PFSK-1 (cell line): ENCODE measurements around the gene C2orf42.

Source experiments
- FOXP2 ChIP-seq: optimal IDR thresholded peaks from 2 replicates; pipeline ENCODE3; 2011; ENCODE audit warnings: borderline replicate concordance, control low read depth, inconsistent platforms; ENCODE audit not compliant: insufficient read depth; ENCODE audit errors: extremely low read length, extremely low read depth
- POLR2AphosphoS5 ChIP-seq: IDR thresholded peaks from 2 replicates; pipeline ENCODE4 v1.6.1; 2012; ENCODE audit warnings: low read depth, mild to moderate bottlenecking, control low read depth, low read length, moderate library complexity
- SIN3A ChIP-seq: IDR thresholded peaks from 2 replicates; pipeline ENCODE4 v1.6.1; 2012; ENCODE audit warnings: mild to moderate bottlenecking, low read length, moderate library complexity, borderline replicate concordance; ENCODE audit not compliant: insufficient read depth
- TAF1 ChIP-seq: IDR thresholded peaks from 2 replicates; pipeline ENCODE4 v1.6.1; 2012; ENCODE audit warnings: low read length, control low read depth, borderline replicate concordance; ENCODE audit not compliant: insufficient read depth
- TF ChIP-seq, protein P1 (sequence below), 2 experiments: IDR thresholded peaks; 2 replicates each; pipeline versions ENCODE4 v1.6.1 to v1.8.0; 2011 to 2012; ENCODE audit warnings: low read depth in 2 of 2, low read length in 2 of 2, control low read depth in 1 of 2, inconsistent platforms in 1 of 2, mild to moderate bottlenecking in 1 of 2, moderate library complexity in 1 of 2; ENCODE audit not compliant: insufficient read depth in 1 of 2

Gene C2orf42

DNA sequence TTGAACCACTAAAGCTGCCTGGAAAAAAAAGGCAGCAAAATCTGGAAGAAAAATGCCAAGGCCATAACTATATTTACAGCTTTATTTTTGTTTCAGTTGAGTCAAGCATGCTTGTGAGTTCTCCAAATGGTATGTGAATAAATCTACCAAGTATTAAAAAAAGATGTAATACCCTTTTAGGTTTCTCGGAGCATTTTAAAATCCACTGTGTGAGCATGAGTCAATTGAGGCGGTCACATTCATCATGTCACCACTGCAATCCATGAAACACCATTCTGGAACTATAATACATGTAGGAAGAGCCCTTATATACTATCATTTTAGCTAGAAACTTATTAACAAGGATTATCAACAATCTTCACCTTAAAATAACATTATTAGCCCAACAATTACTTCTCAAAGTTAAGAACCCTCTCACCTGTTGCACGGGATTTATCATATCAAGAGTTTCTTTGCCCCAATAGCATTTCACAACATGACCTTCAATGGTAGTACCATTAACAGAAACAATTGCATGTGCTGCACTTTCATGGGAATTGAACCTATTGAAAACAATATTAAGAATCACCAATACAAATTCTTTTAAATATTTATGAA, 24.2 kb upstream of the C2orf42 start:
- no peak for TF ChIP-seq POLR2AphosphoS5
- TF ChIP-seq FOXP2, result no peak
- no peak for TF ChIP-seq TAF1
- TF ChIP-seq, protein P1, sequence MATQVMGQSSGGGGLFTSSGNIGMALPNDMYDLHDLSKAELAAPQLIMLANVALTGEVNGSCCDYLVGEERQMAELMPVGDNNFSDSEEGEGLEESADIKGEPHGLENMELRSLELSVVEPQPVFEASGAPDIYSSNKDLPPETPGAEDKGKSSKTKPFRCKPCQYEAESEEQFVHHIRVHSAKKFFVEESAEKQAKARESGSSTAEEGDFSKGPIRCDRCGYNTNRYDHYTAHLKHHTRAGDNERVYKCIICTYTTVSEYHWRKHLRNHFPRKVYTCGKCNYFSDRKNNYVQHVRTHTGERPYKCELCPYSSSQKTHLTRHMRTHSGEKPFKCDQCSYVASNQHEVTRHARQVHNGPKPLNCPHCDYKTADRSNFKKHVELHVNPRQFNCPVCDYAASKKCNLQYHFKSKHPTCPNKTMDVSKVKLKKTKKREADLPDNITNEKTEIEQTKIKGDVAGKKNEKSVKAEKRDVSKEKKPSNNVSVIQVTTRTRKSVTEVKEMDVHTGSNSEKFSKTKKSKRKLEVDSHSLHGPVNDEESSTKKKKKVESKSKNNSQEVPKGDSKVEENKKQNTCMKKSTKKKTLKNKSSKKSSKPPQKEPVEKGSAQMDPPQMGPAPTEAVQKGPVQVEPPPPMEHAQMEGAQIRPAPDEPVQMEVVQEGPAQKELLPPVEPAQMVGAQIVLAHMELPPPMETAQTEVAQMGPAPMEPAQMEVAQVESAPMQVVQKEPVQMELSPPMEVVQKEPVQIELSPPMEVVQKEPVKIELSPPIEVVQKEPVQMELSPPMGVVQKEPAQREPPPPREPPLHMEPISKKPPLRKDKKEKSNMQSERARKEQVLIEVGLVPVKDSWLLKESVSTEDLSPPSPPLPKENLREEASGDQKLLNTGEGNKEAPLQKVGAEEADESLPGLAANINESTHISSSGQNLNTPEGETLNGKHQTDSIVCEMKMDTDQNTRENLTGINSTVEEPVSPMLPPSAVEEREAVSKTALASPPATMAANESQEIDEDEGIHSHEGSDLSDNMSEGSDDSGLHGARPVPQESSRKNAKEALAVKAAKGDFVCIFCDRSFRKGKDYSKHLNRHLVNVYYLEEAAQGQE (IDR thresholded peaks at IDR 0.05; ENCODE audit: insufficient read depth in 1 of 2, low read depth in 2 of 2, low read length in 2 of 2), result no peak
- TF ChIP-seq SIN3A, result no peak

DNA sequence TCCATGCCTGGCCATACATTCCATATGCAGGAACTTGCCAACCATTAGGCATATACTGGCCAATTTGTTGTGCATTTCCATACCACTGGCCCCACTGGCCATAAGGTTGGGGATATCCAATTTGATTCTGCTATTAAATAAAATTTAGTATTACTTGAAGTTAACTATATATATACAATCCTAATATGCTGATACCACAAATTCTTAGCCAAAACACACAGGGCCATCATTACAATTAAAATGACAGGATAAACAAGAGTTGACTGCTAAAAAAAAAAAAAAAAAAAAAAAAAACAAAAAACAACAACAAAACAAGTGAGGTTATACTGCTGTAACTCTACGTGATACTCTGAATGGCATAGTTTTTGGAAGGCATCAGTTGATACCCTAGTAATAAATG, 23.5 kb upstream of the C2orf42 start:
- no peak for TF ChIP-seq TAF1
- no peak for TF ChIP-seq FOXP2
- TF ChIP-seq POLR2AphosphoS5, result no peak
- TF ChIP-seq, protein P1 (IDR thresholded peaks at IDR 0.05; ENCODE audit: insufficient read depth in 1 of 2, low read depth in 2 of 2, low read length in 2 of 2), result no peak

DNA sequence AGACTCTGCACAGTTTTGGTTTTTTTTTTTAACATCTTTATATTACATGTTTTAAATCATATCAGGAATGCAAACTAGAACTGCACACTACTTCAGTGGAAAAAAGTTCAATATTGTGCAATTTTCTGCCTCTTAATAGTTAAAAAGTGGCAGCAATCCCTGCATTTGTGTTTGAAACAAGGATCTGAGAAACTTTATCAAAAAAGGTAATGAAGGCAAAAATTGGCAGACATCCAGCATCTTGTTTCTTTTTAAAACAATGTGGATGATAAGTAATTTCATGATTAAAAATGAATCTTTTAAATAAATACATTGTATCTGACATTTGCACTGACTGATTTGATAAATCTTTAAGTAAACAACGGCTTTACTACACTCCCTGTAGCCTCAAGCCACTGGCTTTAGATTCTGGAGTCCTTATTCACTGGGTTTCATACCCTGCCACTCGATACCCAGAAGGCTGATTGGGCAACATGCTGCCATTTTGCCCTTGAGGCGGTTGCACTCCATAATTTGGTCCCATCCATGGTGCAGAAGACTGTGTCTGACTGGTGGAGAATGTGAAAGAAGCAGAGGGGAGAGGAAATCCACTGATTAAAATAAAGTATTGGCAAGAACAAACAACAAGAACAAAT, 21.6 kb upstream of the C2orf42 start:
- TF ChIP-seq TAF1 (no peak), FOXP2 (no peak), SIN3A (no peak), POLR2AphosphoS5 (no peak)
- TF ChIP-seq, protein P1 (IDR thresholded peaks at IDR 0.05; ENCODE audit: insufficient read depth in 1 of 2, low read depth in 2 of 2, low read length in 2 of 2), result no peak

DNA sequence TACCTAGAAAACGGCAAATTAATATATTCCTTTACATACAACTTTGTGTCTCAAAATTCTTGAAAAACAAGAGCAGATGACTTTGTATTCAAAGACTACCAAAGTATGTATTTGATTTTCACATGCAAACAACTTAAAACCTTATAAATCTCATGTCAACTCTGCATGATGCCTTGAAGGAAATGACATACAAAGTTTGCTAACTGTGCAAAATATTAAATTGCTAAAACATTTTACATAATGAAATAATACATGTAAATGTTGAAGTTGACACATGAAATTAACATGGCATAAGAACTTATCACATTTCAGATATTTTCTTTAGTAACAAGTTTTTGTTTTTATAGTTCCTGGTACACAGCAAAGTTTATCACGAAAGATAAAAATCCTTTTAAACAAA, 20.8 kb upstream of the C2orf42 start:
- TF ChIP-seq SIN3A (no peak), TAF1 (no peak), POLR2AphosphoS5 (no peak), FOXP2 (no peak)
- TF ChIP-seq, protein P1 (IDR thresholded peaks at IDR 0.05; ENCODE audit: insufficient read depth in 1 of 2, low read depth in 2 of 2, low read length in 2 of 2), result no peak

DNA sequence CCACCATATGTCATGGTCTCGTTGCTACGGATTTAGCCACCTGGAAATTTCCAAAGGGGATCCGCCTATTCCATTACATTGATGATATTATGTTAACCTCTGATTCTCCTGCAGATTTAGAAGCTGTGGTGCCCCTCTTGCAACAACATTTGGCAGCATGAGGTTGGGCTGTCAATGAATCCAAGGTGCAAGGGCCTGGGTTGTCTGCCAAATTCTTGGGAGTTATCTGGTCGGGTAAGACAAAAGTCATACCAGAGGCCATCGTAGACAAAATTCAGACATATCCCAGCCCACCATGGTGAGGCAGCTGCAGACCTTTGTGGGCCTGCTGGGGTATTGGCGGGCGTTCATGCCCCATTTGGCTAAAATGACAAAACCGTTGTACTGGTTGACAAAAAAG, 13.6 kb upstream of the C2orf42 start:
- TF ChIP-seq SIN3A (no peak), POLR2AphosphoS5 (no peak), TAF1 (no peak), FOXP2 (no peak)
- TF ChIP-seq, protein P1 (IDR thresholded peaks at IDR 0.05; ENCODE audit: insufficient read depth in 1 of 2, low read depth in 2 of 2, low read length in 2 of 2), result no peak
